ENCODE data around the gene C16orf78.

C16orf78 gene

GRCh38 chr16:49395021-49395420, 21.4 kb downstream of the C16orf78 start:
- peaks cover 0 to 2% of the 10 kb centered on the region in 2 donors for H3K9me3 Mint-ChIP-seq

GRCh38 chr16:49396206-49396720, 22.7 kb downstream of the C16orf78 start:
- DNase-seq (no peak), ATAC-seq (replicated peaks) (no peak)
- Mint-ChIP-seq H3K9me3 (peaks cover 0 to 2% of the 10 kb centered on the region in 2 donors), H3K27me3 (peaks cover 25 to 56% of the 10 kb centered on the region in 2 donors), H3K27ac (no peak overlapping the region), H3K4me3 (no peak overlapping the region), H3K36me3 (no peaks in the 10 kb centered on the region), H3K4me1 (peaks cover 11 to 13% of the 10 kb centered on the region in 2 donors)

More at GRCh38 chr16:49395021-49395420, 21.4 kb downstream of the C16orf78 start:
- ATAC-seq (replicated peaks) (no peak), DNase-seq (no peak)
- H3K4me1 Mint-ChIP-seq: peaks cover 9 to 10% of the 10 kb centered on the region in 2 donors
- no peak overlapping the region for H3K27ac Mint-ChIP-seq
- H3K27me3 Mint-ChIP-seq: peaks cover 29 to 63% of the 10 kb centered on the region in 2 donors
- no peaks in the 10 kb centered on the region for H3K36me3 Mint-ChIP-seq
- H3K4me3 Mint-ChIP-seq: no peak overlapping the region

- H3K36me3 Mint-ChIP-seq: peaks cover 0 to 4% of the 10 kb centered on the region in 2 donors
- H3K27me3 Mint-ChIP-seq: peaks cover 31 to 51% of the 10 kb centered on the region in 2 donors
- no peak for ATAC-seq (replicated peaks)
These were observed 25.2 kb downstream of the C16orf78 start for GRCh38 chr16:49398761-49399160.

GRCh38 chr16:49399594-49400364, 26.2 kb downstream of the C16orf78 start:
- ATAC-seq (replicated peaks): peak; percentile 99
- Mint-ChIP-seq H3K4me1 (peaks cover 11 to 13% of the 10 kb centered on the region in 2 donors), H3K9me3 (peaks cover 4 to 6% of the 10 kb centered on the region in 2 donors)

More at GRCh38 chr16:49398761-49399160, 25.2 kb downstream of the C16orf78 start:
- no peak overlapping the region for H3K4me3 Mint-ChIP-seq
- peaks cover 4 to 6% of the 10 kb centered on the region in 2 donors for H3K9me3 Mint-ChIP-seq
- DNase-seq: no peak
- H3K27ac Mint-ChIP-seq: no peak overlapping the region
- H3K4me1 Mint-ChIP-seq: peaks cover 11 to 13% of the 10 kb centered on the region in 2 donors

GRCh38 chr16:49400611-49401010, 27.0 kb downstream of the C16orf78 start:
- peaks cover 35 to 59% of the 10 kb centered on the region in 2 donors for H3K27me3 Mint-ChIP-seq
- ATAC-seq (replicated peaks): no peak
- peaks cover 4 to 6% of the 10 kb centered on the region in 2 donors for H3K9me3 Mint-ChIP-seq
- H3K4me1 Mint-ChIP-seq: peaks cover 11 to 13% of the 10 kb centered on the region in 2 donors
- peaks cover 0 to 4% of the 10 kb centered on the region in 2 donors for H3K36me3 Mint-ChIP-seq
- H3K4me3 Mint-ChIP-seq: no peak overlapping the region
- H3K27ac Mint-ChIP-seq: no peak overlapping the region
- DNase-seq: no peak

More at GRCh38 chr16:49399594-49400364, 26.2 kb downstream of the C16orf78 start:
- H3K36me3 Mint-ChIP-seq: peaks cover 0 to 4% of the 10 kb centered on the region in 2 donors
- H3K4me3 Mint-ChIP-seq: no peak overlapping the region
- DNase-seq: peak; percentile 50
- peaks cover 37 to 54% of the 10 kb centered on the region in 2 donors for H3K27me3 Mint-ChIP-seq
- H3K27ac Mint-ChIP-seq: no peak overlapping the region

GRCh38 chr16:49405123-49405522, 31.5 kb downstream of the C16orf78 start:
- Mint-ChIP-seq H3K4me1 (peaks cover 5 to 8% of the 10 kb centered on the region in 2 donors), H3K27ac (no peak overlapping the region), H3K27me3 (peaks cover 25 to 28% of the 10 kb centered on the region in 2 donors), H3K36me3 (peaks cover 0 to 4% of the 10 kb centered on the region in 2 donors), H3K4me3 (no peak overlapping the region), H3K9me3 (peaks cover 4 to 6% of the 10 kb centered on the region in 2 donors)
- ATAC-seq (replicated peaks) (no peak), DNase-seq (no peak)

- H3K27me3 Mint-ChIP-seq: peaks cover 25 to 28% of the 10 kb centered on the region in 2 donors
- H3K4me3 Mint-ChIP-seq: no peak overlapping the region
- ATAC-seq (replicated peaks): no peak
- H3K9me3 Mint-ChIP-seq: peaks cover 4 to 6% of the 10 kb centered on the region in 2 donors
- peaks cover 6 to 7% of the 10 kb centered on the region in 2 donors for H3K4me1 Mint-ChIP-seq
- H3K27ac Mint-ChIP-seq: no peak overlapping the region
- H3K36me3 Mint-ChIP-seq: peaks cover 0 to 4% of the 10 kb centered on the region in 2 donors
- DNase-seq: no peak
These were observed 31.9 kb downstream of the C16orf78 start for GRCh38 chr16:49405530-49405929.

GRCh38 chr16:49407873-49408550, 34.4 kb downstream of the C16orf78 start:
- peaks cover 2% of the 10 kb centered on the region in 2 donors for H3K9me3 Mint-ChIP-seq
- H3K27ac Mint-ChIP-seq: no peak overlapping the region
- ATAC-seq (replicated peaks) (peak; percentile 92 to 95), DNase-seq (peak; percentile 62)
- peaks cover 16 to 20% of the 10 kb centered on the region in 2 donors for H3K27me3 Mint-ChIP-seq
- peaks cover 6 to 7% of the 10 kb centered on the region in 2 donors for H3K4me1 Mint-ChIP-seq
- H3K4me3 Mint-ChIP-seq: no peak overlapping the region
- peaks cover 0 to 1% of the 10 kb centered on the region in 2 donors for H3K36me3 Mint-ChIP-seq

GRCh38 chr16:49409121-49409520, 35.5 kb downstream of the C16orf78 start:
- ATAC-seq (replicated peaks): no peak
- Mint-ChIP-seq H3K4me3 (no peak overlapping the region), H3K36me3 (no peaks in the 10 kb centered on the region), H3K27ac (no peak overlapping the region), H3K27me3 (peaks cover 12% of the 10 kb centered on the region in 2 donors), H3K9me3 (no peaks in the 10 kb centered on the region), H3K4me1 (peaks cover 6 to 7% of the 10 kb centered on the region in 2 donors)
- no peak for DNase-seq

- Mint-ChIP-seq H3K36me3 (no peaks in the 10 kb centered on the region), H3K9me3 (no peaks in the 10 kb centered on the region), H3K4me3 (no peak overlapping the region), H3K4me1 (peaks cover 6 to 7% of the 10 kb centered on the region in 2 donors), H3K27me3 (peaks cover 4 to 9% of the 10 kb centered on the region in 2 donors), H3K27ac (no peak overlapping the region)
- ATAC-seq (replicated peaks) (no peak), DNase-seq (no peak)
These were observed 36.6 kb downstream of the C16orf78 start for GRCh38 chr16:49410226-49410625.

- H3K4me1 Mint-ChIP-seq: peaks cover 6 to 7% of the 10 kb centered on the region in 2 donors
- no peak overlapping the region for H3K27ac Mint-ChIP-seq
- no peaks in the 10 kb centered on the region for H3K9me3 Mint-ChIP-seq
- no peak overlapping the region for H3K4me3 Mint-ChIP-seq
- no peaks in the 10 kb centered on the region for H3K36me3 Mint-ChIP-seq
- ATAC-seq (replicated peaks): no peak
- H3K27me3 Mint-ChIP-seq: peaks cover 0 to 9% of the 10 kb centered on the region in 2 donors
- DNase-seq: no peak
These were observed 37.7 kb downstream of the C16orf78 start for GRCh38 chr16:49411121-49411970.

GRCh38 chr16:49414671-49415070, 41.1 kb downstream of the C16orf78 start:
- DNase-seq (no peak), ATAC-seq (replicated peaks) (no peak)
- Mint-ChIP-seq H3K9me3 (no peaks in the 10 kb centered on the region), H3K27me3 (peaks cover 4% of the 10 kb centered on the region in 2 donors), H3K36me3 (no peaks in the 10 kb centered on the region), H3K4me3 (no peak overlapping the region), H3K27ac (no peak overlapping the region), H3K4me1 (peaks cover 0 to 3% of the 10 kb centered on the region in 2 donors)

- no peaks in the 10 kb centered on the region for H3K9me3 Mint-ChIP-seq
- peaks cover 4% of the 10 kb centered on the region in 2 donors for H3K27me3 Mint-ChIP-seq
- ATAC-seq (replicated peaks) (no peak), DNase-seq (no peak)
- H3K4me1 Mint-ChIP-seq: peaks cover 0 to 3% of the 10 kb centered on the region in 2 donors
- no peaks in the 10 kb centered on the region for H3K36me3 Mint-ChIP-seq
- no peak overlapping the region for H3K4me3 Mint-ChIP-seq
- H3K27ac Mint-ChIP-seq: no peak overlapping the region
These were observed 41.5 kb downstream of the C16orf78 start for GRCh38 chr16:49415083-49415482.
